Stimulated activated CD8-positive, alpha-beta memory T cell treated with anti-CD3 and anti-CD28 coated beads, Interleukin-4, amount 100 ng/mL, for 1 hour (primary cell): ENCODE measurements around the gene ROR1.

Source experiments
- DNase-seq, 2 donors: peaks; one replicate each; pipeline ENCODE4 v3.0.0-alpha.2; 2020; ENCODE audit warnings: low read depth in 2 of 2, low spot score in 1 of 2

The ROR1 gene

GRCh38 chr1:63967901-63968300 lies 194.1 kb downstream of the ROR1 start:
- DNase-seq = no peak

DNA sequence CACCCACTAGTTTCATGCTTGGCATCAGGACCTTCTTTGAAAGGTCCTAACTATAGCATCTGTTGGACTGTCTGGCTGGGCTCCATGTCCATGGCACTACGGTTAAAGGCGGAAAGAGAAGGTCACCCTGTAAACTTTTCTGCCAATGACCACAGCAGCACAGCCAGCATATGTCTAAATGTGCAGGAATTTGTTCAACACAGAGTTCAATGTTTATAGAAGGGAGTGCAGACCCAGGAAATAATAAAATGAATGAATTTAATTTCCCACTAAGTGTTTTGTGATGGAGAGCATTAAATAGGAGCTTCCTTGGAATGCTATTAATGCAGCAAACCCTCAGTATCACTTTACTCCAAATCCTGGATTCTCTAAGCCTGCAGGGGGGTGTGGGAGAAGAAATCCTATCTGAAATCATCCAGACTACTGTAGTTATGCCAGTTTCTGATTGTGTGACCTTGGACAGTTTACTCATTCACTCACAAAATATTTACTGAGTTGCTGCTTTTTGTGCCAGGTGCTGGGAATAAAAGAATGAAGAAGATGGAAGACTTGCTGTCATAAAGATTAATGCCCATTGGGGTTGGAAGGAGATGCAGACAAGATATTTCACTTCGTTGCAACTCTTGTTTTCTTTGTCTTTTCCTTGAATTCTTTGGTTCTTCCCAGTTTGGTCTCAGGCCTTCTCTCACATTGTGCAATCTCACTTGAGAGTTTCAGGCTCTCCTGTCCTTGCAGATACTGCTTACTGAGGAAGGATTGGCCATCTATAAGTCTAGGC lies 195.0 kb downstream of the ROR1 start:
- DNase-seq = no peak

- DNase-seq = no peak
Observed at GRCh38 chr1:63969441-63969901, 195.7 kb downstream of the ROR1 start.

- DNase-seq = no peak
Observed at GRCh38 chr1:63971557-63971956, 197.7 kb downstream of the ROR1 start.

- DNase-seq = no peak
Observed at GRCh38 chr1:63973005-63973419, 199.2 kb downstream of the ROR1 start.

- DNase-seq = no peak
Observed at GRCh38 chr1:63974966-63975365, 201.1 kb downstream of the ROR1 start.

GRCh38 chr1:63975481-63975880 lies 201.7 kb downstream of the ROR1 start:
- DNase-seq = no peak

DNA sequence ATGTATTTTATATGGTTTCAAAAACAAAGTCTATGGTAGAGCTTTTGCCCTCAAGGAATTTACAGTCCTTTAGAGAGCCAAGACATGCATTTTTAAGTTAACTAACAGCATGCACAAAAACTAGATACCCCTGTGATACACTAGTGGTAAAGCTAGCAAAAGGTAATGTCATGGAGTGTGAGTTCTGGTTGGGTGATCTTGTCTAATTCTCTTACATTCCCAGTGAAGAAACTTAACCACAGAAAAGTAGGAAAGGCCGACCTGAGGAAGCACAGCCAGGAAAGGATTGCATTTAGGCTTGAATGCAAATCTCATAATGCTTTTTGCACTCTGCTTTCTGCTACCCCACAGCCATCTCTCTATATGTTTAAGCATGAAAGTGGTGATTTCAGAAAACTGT lies 202.2 kb downstream of the ROR1 start:
- no peak for DNase-seq

DNA sequence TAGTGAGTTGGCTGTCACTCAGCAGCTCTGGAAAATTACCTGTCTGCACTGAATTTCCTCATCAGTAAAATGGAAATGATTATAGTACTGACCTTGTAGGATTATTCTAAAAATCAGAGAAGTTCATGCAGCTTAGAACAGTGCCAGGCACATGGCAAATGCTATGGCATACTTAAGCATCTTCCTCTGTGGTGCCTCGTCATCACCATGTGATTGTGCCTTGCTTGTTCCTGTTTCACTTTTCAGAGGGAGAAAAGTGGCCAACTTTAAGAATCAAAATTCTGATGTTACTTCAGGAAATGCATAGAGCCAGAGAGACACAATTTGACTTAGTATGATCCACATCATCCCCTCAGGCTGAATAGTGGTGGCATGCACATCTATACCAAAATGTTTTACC lies 203.6 kb downstream of the ROR1 start:
- no peak for DNase-seq

DNA sequence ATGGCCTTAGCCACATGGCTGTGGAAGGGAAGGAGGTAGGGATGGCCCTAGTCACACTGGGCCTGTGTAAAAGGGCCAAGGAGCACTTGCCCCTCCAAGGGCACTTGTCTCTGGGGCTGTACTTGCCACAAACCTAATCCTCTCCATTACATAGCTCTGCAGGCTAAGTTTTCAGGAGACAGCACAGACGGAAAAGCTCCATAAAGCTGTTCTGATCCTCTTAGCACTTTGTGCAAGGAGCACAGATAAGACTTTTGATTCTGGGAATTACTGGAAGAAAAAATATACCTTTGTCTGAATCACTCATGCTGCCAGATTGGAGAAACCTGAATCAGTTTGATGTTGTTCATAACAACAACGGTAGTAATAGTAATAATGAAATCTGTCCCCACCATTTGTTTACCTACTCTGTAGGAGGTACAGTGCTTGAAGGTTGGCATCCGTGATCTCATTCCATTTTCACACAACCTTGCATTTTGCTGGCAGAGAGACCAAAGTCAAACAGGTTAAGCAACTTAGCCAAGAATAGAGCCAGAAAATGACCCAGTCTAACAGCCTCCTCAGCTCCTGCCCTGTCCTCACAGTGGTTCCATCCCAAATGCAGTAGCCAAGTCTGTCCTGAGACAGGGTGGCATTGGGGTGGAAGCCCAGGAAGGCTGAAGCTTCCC lies 207.1 kb downstream of the ROR1 start:
- DNase-seq = no peak

DNA sequence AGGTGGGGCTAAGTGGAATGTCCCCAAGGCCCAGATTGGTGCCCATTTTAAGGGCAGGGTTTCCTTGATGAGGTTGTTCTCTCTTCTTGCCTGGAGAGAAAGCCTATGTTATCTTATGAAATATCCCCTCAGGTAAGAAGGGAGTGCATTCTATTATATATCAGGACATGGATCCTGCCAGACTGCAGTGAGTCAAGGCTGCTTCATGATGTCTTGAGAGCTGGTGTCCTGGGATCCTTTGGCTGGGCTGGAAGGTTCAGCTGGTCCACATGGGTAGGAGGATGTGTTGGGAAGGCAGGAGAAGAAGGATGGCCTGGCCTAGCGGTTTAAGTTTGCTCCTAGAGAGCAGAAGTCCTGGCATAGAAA lies 207.6 kb downstream of the ROR1 start:
- DNase-seq = no peak

DNA sequence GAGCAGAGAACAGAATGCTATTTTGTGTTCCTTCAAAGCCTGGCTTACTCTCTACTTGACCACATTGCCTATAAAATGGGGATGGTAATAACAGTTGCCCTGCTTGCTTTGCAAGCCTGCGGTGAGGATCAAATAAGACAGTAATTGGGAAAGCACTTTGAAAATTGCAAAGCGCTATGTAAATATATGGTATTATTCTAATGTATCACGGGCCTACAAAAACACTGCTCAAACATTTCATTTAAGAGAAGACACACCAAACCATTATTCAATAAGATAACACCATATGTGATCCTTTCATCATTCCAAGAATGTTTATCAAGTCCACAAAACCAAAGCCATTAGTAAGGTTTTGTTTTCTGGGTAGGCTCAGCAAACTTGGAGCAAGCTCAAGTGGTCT lies 208.4 kb downstream of the ROR1 start:
- no peak for DNase-seq

DNA sequence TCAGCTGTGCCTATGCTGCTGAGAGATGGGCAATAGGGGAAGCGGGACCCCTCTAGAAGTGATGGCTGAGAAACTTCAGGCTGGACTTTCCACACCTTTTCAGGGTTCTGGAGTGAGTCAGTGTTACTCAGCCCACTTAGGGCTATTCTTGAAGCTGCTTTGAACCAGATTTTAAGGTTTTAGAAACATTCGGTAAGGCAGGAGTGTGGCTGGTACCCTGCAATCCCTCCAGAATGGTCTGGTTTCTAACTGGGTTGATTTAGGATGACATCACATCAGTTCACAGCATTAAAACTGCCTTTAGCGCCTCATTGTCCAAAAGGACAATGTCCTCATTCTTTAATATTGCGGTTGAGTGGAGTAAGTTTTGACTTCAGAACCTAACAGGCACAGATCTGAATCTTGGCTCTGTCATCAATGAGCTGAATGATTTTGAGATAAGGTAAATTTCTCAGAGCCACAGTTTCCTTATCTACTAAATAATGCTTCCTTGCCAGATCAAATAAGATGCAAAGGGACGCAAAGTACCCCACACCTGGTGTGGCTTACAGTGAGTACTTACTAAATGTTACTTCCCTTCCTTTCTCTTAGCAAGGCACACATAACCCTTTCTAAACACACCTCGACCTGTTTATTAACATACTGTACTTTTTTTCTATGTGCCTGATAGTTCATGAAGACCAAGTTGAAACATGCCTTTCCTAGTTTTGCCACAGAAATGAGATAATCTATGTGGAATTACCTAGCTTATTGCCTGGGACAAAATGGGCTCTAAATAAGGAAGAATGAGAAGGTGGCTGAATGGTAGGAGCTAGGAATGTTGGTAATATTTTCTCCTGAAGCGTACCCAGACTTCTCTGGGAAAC lies 209.8 kb downstream of the ROR1 start:
- no peak for DNase-seq

DNA sequence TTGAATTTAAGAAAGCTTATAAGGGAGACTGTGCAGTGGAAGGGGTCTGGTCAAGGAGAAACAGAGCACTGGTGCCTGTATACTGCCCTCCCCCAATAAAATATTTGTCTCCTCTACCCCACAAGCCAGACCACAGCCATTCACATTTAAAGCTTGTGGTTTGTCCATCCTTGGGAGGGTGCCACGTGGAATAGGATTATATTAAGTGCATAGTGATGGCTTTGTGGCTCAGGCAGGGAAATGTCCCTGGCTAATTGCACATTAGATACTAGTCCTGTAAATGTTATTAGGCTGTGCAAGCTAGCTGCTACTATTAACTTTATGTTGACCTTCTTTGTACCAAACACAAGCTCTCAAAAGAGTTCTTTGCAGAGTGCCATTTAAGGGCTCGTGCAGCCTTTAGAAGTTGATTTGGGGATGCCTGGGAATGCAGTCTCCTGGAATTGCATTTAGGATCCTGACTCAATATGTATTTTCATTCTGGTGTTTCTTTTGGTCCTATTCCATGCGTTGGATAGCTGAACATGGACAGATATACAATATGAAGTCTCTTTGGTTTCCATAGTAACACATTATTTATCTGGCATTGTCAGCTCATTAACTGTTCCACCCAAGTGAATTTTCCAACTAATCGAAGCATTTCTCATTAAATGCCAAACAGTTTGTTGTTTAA lies 210.6 kb downstream of the ROR1 start:
- no peak for DNase-seq

- no peak for DNase-seq
Observed at GRCh38 chr1:63984930-63985290, 211.1 kb downstream of the ROR1 start.

GRCh38 chr1:63987014-63987627 lies 213.3 kb downstream of the ROR1 start:
- no peak for DNase-seq

DNA sequence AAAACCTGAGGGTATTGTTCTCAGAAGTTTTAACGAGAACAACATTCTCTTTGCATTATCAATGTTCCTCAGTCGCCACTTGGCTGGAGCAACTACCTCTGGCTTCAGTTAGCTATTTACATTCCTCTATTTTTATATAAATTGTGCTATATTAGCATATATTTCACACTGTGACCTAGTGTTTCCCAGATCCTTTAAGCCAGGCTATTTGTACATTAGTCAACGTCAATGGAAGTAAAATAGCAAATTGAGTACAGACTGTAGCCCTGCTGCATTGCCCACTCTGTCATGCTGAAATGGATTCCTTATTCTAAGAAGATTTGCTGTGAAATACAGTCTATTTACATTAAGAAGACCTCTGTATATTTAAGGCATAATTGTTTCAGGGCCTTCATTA lies 213.8 kb downstream of the ROR1 start:
- DNase-seq = no peak

GRCh38 chr1:63988941-63989340 lies 215.1 kb downstream of the ROR1 start:
- no peak for DNase-seq

- DNase-seq = no peak
Observed at GRCh38 chr1:63991685-63992084, 217.9 kb downstream of the ROR1 start.

- no peak for DNase-seq
Observed at GRCh38 chr1:64000021-64000420, 226.2 kb downstream of the ROR1 start.

- no peak for DNase-seq
Observed at GRCh38 chr1:64001038-64001437, 227.2 kb downstream of the ROR1 start.
